Dendritic cell treated with granulocyte-macrophage colony-stimulating factor and Interleukin-4, amounts not matched to agents 40 ng/mL and 50 ng/mL, for 4 days (primary cell): ENCODE data around the gene C11orf86.
"Not testable (repeated sequence)": the region's sequence is repeated elsewhere in the genome, so short reads cannot be mapped to it uniquely, and the experiment has no call there.

Experiments used
- H3K27ac Mint-ChIP-seq: one replicate; pipeline ENCODE4 v1.8.0; 2022; ENCODE audit warnings: mild to moderate bottlenecking, mixed read lengths
- H3K27me3 Mint-ChIP-seq: one replicate; pipeline ENCODE4 v1.8.0; 2022; ENCODE audit warnings: mild to moderate bottlenecking, mixed read lengths
- H3K36me3 Mint-ChIP-seq: one replicate; pipeline ENCODE4 v1.8.0; 2022; ENCODE audit warnings: low read depth, mixed read lengths
- H3K4me1 Mint-ChIP-seq: one replicate; pipeline ENCODE4 v1.8.0; 2022; ENCODE audit warnings: low read depth, mixed read lengths
- H3K4me3 Mint-ChIP-seq: one replicate; pipeline ENCODE4 v1.8.0; 2022; ENCODE audit warnings: mild to moderate bottlenecking, moderate library complexity, mixed read lengths
- H3K9me3 Mint-ChIP-seq: one replicate; pipeline ENCODE4 v1.8.0; 2022; ENCODE audit warnings: mixed read lengths
- intact Hi-C: fragments of 100-400 bp; cut with micrococcal nuclease; formaldehyde crosslinking; loops from one replicate; pipeline ENCODE4 v1.15.0; 2022

C11orf86 gene

GRCh38 chr11:66987924-66988637 is 13.0 kb downstream of the C11orf86 start:
- H3K36me3 Mint-ChIP-seq = no peaks in the 10 kb centered on the region
- peaks cover 58% of the 10 kb centered on the region for H3K27me3 Mint-ChIP-seq
- H3K4me1 Mint-ChIP-seq = peaks cover 24% of the 10 kb centered on the region
- no peaks in the 10 kb centered on the region for H3K9me3 Mint-ChIP-seq
- no peak overlapping the region for H3K27ac Mint-ChIP-seq
- no peak overlapping the region for H3K4me3 Mint-ChIP-seq
- intact Hi-C loops = no loop called here

GRCh38 chr11:66988741-66989140 is 13.6 kb downstream of the C11orf86 start:
- H3K36me3 Mint-ChIP-seq, H3K4me3 Mint-ChIP-seq, intact Hi-C loops, H3K27ac Mint-ChIP-seq, H3K9me3 Mint-ChIP-seq: not testable (repeated sequence)
- peaks cover 19% of the 10 kb centered on the region for H3K4me1 Mint-ChIP-seq
- H3K27me3 Mint-ChIP-seq = peaks cover 57% of the 10 kb centered on the region

- H3K4me3 Mint-ChIP-seq, H3K36me3 Mint-ChIP-seq, H3K27ac Mint-ChIP-seq, intact Hi-C loops, H3K9me3 Mint-ChIP-seq: not testable (repeated sequence)
- Mint-ChIP-seq H3K4me1 (peaks cover 13% of the 10 kb centered on the region), H3K27me3 (peaks cover 57% of the 10 kb centered on the region)
Measured at GRCh38 chr11:66989360-66989759, 14.3 kb downstream of the C11orf86 start.

GRCh38 chr11:66992041-66992440 is 16.9 kb downstream of the C11orf86 start:
- Mint-ChIP-seq H3K9me3 (no peaks in the 10 kb centered on the region), H3K27ac (no peak overlapping the region), H3K27me3 (peaks cover 44% of the 10 kb centered on the region)

GRCh38 chr11:66996609-66997273 is 21.6 kb downstream of the C11orf86 start:
- no peak overlapping the region for H3K27ac Mint-ChIP-seq
- H3K9me3 Mint-ChIP-seq = no peaks in the 10 kb centered on the region
- no peak overlapping the region for H3K4me3 Mint-ChIP-seq
- intact Hi-C loops = no loop called here
- peaks cover 48% of the 10 kb centered on the region for H3K27me3 Mint-ChIP-seq
- H3K4me1 Mint-ChIP-seq = no peaks in the 10 kb centered on the region
- H3K36me3 Mint-ChIP-seq = no peaks in the 10 kb centered on the region

More at GRCh38 chr11:66992041-66992440, 16.9 kb downstream of the C11orf86 start:
- H3K36me3 Mint-ChIP-seq = no peaks in the 10 kb centered on the region
- intact Hi-C loops = no loop called here
- no peak overlapping the region for H3K4me3 Mint-ChIP-seq
- H3K4me1 Mint-ChIP-seq = peaks cover 5% of the 10 kb centered on the region

- no peak overlapping the region for H3K4me3 Mint-ChIP-seq
- peaks cover 42% of the 10 kb centered on the region for H3K27me3 Mint-ChIP-seq
- H3K9me3 Mint-ChIP-seq = no peaks in the 10 kb centered on the region
- no peak overlapping the region for H3K27ac Mint-ChIP-seq
- intact Hi-C loops = no loop called here
- H3K4me1 Mint-ChIP-seq = no peaks in the 10 kb centered on the region
- no peaks in the 10 kb centered on the region for H3K36me3 Mint-ChIP-seq
Measured at GRCh38 chr11:66999555-66999954, 24.5 kb downstream of the C11orf86 start.

DNA sequence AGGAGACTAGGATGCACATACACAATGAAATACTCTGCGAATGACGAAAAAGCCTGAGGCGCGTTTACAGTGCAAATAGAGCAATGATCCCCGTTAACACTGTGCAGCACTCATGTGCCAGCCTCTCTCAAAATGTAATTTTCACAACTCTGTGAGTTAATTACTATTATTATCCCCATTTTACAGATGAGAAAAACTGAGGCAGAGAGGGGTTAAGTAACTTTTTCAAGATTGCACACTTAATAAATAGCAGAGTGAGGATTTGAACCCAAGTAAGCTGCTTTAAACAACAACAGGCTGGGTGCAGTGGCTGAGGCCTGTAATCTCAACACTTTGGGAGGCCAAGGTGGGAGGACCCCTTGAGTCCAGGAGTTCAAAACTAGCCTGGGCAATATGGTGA is 26.2 kb downstream of the C11orf86 start:
- Mint-ChIP-seq H3K27me3 (peaks cover 41% of the 10 kb centered on the region), H3K9me3 (no peaks in the 10 kb centered on the region), H3K4me3 (no peak overlapping the region), H3K27ac (no peak overlapping the region), H3K36me3 (no peaks in the 10 kb centered on the region), H3K4me1 (peaks cover 2% of the 10 kb centered on the region)
- intact Hi-C loops = no loop called here

DNA sequence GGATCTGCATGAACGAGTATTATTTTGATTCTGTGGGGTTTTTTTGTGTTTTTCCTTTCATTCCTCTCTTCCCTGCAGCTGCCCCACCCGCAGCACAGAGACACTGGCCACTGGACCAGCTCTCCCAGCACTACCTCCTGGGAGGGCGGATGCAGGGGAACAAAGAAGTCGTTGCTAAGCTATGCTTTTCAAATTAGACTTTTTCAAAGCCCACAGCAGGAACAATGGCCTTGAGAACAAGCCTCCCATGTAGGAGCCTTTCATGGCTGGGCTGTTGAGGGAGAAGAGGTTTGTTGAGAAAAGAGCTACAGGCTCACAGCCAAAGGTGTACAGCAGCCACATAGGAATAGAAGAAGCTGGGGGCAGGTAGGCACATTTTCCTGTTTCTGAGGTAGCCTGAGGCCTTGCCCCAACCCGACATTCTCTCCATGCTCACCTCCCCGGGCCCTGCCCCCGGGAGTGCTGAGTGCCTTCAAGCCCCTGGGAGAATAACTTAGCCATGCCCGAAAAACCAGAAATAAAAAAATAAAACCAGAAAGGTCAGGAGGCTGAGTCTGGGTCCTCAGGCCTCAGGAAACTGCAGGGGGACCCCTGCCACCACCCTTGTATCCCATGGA is 27.3 kb downstream of the C11orf86 start:
- H3K27ac Mint-ChIP-seq = no peak overlapping the region
- intact Hi-C loops = no loop called here
- H3K4me3 Mint-ChIP-seq = no peak overlapping the region
- H3K4me1 Mint-ChIP-seq = peaks cover 10% of the 10 kb centered on the region
- H3K9me3 Mint-ChIP-seq = no peaks in the 10 kb centered on the region
- H3K36me3 Mint-ChIP-seq = no peaks in the 10 kb centered on the region
- peaks cover 37% of the 10 kb centered on the region for H3K27me3 Mint-ChIP-seq

GRCh38 chr11:67002921-67003411 is 27.9 kb downstream of the C11orf86 start:
- no peak overlapping the region for H3K4me3 Mint-ChIP-seq
- peaks cover 32% of the 10 kb centered on the region for H3K27me3 Mint-ChIP-seq
- H3K4me1 Mint-ChIP-seq = peaks cover 10% of the 10 kb centered on the region
- H3K9me3 Mint-ChIP-seq = no peaks in the 10 kb centered on the region
- H3K27ac Mint-ChIP-seq = no peak overlapping the region
- no peaks in the 10 kb centered on the region for H3K36me3 Mint-ChIP-seq
- intact Hi-C loops = no loop called here

DNA sequence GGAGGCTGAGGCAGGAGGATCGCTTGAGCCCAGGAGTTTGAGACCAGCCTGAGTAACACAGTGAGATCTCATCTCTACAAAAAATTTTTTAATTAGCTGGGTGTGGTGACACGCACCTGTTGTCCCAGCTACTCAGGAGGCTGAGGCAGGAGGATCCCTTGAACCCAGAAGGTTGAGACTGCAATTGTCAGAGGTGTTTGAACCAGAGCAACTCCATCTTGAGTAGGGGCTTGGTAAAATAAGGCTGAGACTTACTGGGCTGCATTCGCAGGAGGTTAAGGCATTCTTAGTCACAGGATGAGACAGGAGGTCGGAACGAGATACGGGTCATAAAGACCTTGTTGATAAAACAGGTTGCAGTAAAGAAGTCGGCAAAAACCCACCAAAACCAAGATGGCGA is 30.1 kb downstream of the C11orf86 start:
- H3K4me3 Mint-ChIP-seq, H3K9me3 Mint-ChIP-seq, intact Hi-C loops, H3K27ac Mint-ChIP-seq, H3K36me3 Mint-ChIP-seq: not testable (repeated sequence)
- peaks cover 10% of the 10 kb centered on the region for H3K4me1 Mint-ChIP-seq
- peaks cover 31% of the 10 kb centered on the region for H3K27me3 Mint-ChIP-seq

DNA sequence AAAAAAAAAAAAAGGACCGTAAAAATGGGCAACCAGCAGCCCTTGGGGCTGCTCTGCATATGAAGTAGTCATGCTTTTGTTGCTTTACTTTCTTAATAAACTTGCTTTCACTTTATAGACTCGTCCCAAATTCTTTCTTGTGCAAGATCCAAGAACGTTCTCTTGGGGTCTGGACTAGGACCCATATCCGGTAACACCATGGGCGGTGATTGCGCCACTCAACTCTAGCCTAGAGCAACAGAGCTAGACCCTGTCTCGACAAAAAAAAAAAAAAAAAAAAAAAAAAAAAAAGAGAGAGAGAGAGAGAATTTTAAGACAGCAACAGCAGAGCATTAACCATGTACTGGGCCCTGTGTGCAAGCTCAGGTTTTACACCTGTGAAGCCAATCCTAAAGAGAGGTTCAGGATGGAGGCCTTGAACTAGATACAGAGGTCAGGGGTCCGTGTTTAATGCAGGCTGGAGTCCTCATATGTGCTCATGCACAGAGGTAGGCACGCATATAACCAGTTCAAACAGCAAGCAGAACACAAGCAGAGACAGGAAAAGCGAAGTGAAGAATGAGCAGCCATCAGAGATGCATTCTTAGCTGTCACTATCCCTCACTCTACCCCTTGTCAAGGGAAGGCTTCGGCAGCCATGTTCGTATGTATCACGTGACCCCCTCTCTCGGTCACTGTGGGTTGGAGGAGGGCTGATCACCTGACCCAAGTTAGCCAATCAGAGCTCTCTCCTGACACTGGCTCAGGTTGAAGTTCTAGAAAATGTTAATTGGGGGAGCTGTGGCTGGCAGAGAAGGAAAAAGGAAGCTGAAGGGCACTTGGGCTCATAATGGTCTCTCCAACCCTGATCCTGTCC is 31.2 kb downstream of the C11orf86 start:
- peaks cover 10% of the 10 kb centered on the region for H3K4me1 Mint-ChIP-seq
- H3K4me3 Mint-ChIP-seq = no peak overlapping the region
- peaks cover 34% of the 10 kb centered on the region for H3K27me3 Mint-ChIP-seq
- H3K36me3 Mint-ChIP-seq = no peaks in the 10 kb centered on the region
- intact Hi-C loops = no loop called here
- H3K9me3 Mint-ChIP-seq = no peaks in the 10 kb centered on the region
- H3K27ac Mint-ChIP-seq = no peak overlapping the region

DNA sequence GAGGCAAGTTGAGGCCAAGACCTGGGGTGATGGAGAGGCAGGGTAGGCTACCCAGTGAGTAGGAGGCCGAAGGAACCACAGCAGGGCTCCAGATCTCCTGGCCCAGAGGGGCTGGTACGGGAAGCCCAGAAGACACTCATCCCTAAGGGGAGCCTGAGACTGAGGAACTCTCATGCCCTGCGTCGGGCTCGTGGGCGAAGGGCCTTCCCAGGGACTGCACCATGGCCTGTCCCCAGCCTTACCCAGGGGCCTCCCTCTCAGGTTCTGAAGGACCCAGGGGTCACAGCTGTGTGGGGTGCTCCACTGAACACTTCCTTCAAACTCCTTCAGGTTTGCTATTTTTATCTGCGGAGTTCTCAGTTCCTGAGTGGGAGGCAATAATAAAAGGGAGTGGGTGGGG is 32.0 kb downstream of the C11orf86 start:
- H3K9me3 Mint-ChIP-seq = no peaks in the 10 kb centered on the region
- H3K4me1 Mint-ChIP-seq = peaks cover 10% of the 10 kb centered on the region
- intact Hi-C loops = no loop called here
- no peak overlapping the region for H3K4me3 Mint-ChIP-seq
- no peaks in the 10 kb centered on the region for H3K36me3 Mint-ChIP-seq
- H3K27me3 Mint-ChIP-seq = peaks cover 35% of the 10 kb centered on the region
- no peak overlapping the region for H3K27ac Mint-ChIP-seq

- no peak overlapping the region for H3K27ac Mint-ChIP-seq
- no peaks in the 10 kb centered on the region for H3K9me3 Mint-ChIP-seq
- intact Hi-C loops = no loop called here
- peaks cover 10% of the 10 kb centered on the region for H3K4me1 Mint-ChIP-seq
- no peaks in the 10 kb centered on the region for H3K36me3 Mint-ChIP-seq
- H3K4me3 Mint-ChIP-seq = no peak overlapping the region
- H3K27me3 Mint-ChIP-seq = peaks cover 47% of the 10 kb centered on the region
Measured at GRCh38 chr11:67010296-67010905, 35.3 kb downstream of the C11orf86 start.
